ENCODE results near the gene PLIN5. TPM values are rescaled to one million over a fixed set of nuclear protein-coding genes. Genes with fewer than 3 reads are reported as not detected.

PLIN5 gene
- total RNA-seq, 1 experiment from 2014 or later = 3.9 TPM

DNA sequence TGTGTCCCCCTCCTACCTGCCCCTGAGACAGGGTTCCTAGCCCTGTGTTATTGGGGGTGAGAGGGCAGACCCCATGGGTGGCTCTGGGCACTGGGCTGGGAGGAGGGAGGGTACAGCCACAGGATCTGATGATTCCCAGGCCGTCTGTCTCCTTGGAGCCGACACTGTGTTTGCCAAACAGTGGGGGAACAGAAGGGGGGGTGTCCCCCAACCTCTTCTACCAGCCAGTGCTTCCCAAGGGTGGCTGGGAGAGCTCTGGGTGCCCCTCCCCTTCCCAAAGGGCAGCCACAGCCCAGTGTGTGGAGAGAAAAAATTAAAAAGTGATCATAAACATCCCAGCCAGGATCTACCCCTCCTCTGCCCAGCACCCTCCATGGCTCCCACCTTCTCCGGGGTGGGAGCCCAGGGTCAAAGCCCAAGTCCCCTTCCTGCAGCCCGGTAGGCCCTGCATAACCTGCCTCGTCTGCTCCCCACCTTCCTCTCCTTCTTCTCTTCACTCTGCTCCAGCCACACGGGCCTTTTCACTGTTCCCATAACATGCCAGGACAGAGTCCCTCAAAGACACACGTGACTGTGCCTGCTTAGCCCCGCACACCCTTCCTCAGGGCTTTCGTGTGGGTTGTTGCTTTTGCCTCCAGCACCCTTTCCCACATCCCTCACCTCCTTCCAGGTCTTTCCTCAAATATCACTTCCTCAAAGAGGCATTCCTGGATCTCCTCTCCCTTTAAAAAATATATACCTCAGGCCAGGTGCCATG is 15.3 kb downstream of the PLIN5 start:
- Histone ChIP-seq H2BK15ac (ENCODE audit: low read depth, low read length) (no peak overlapping the region), H3K27ac (ENCODE audit: insufficient read length, low read depth, low read length) (no peak overlapping the region), H3K18ac (ENCODE audit: insufficient read length, low read depth, low read length) (no peak overlapping the region), H2BK12ac (ENCODE audit: insufficient read length, low read depth, low read length) (no peak overlapping the region), H2AK5ac (ENCODE audit: insufficient read length, low read length) (no peak overlapping the region), H3K27me3 (ENCODE audit: insufficient read depth, low read length) (0 out of 2 replicates have a peak, but pooled peaks cover 2% of the 10 kb centered on the region), H4K5ac (ENCODE audit: insufficient read length, low read depth, low read length) (no peak overlapping the region), H3K23ac (ENCODE audit: insufficient read length, low read depth, low read length) (no peak overlapping the region), H3K14ac (ENCODE audit: insufficient read depth, low read length) (no peak overlapping the region), H2BK20ac (ENCODE audit: low read depth, low read length, poor library complexity, severe bottlenecking) (no peak overlapping the region), H4K20me1 (ENCODE audit: control insufficient read depth, insufficient read depth, insufficient read length) (no peaks in the 10 kb centered on the region), H2BK120ac (ENCODE audit: low read depth, low read length, poor library complexity, severe bottlenecking) (no peak overlapping the region), H3K23me2 (ENCODE audit: insufficient read length, low read depth, low read length, poor library complexity, severe bottlenecking) (no peaks in the 10 kb centered on the region), H3K4me1 (ENCODE audit: insufficient read depth, low read length) (no peaks in the 10 kb centered on the region), H3K4ac (ENCODE audit: low read depth, low read length) (no peak overlapping the region; the same call in 1 of the 2 replicates), H3K9me3 (ENCODE audit: control insufficient read depth, low read depth, low read length) (no peaks in the 10 kb centered on the region), H4K8ac (replicated peaks; ENCODE audit: insufficient read length, low read depth, low read length) (no peak overlapping the region), H4K91ac (ENCODE audit: insufficient read length, low read depth, low read length) (no peak overlapping the region), H3K9ac (ENCODE audit: extremely low read depth, insufficient read length, low read length) (no peak overlapping the region), H3K79me2 (ENCODE audit: insufficient read depth, low read length) (no peaks in the 10 kb centered on the region), H2BK5ac (ENCODE audit: insufficient read length, low read length) (no peak overlapping the region), H3T11ph (ENCODE audit: low read length) (no peak overlapping the region), H3K4me2 (ENCODE audit: insufficient read depth, insufficient read length, low read length) (no peak overlapping the region), H3K79me1 (ENCODE audit: insufficient read depth, low read depth, low read length, poor library complexity, severe bottlenecking) (no peaks in the 10 kb centered on the region), H3K56ac (ENCODE audit: insufficient read length, low read depth, low read length) (no peak overlapping the region), H2AFZ (ENCODE audit: low read length) (no peak overlapping the region)
- Mint-ChIP-seq H3K27ac (no peak overlapping the region), H3K4me1 (peaks cover 3 to 7% of the 10 kb centered on the region in 2 experiments; a peak in 3 of 4 replicates), H3K36me3 (ENCODE audit: insufficient read depth in 1 of 3, low read depth in 3 of 3) (no peaks in the 10 kb centered on the region), H3K4me3 (no peak overlapping the region), H3K27me3 (ENCODE audit: low read depth) (peaks cover 54% of the 10 kb centered on the region), H3K9me3 (0 out of 5 replicates have a peak, but pooled peaks cover 0 to 2% of the 10 kb centered on the region in 2 experiments)
- no peak for DNase-seq
- WGBS (ENCODE audit: extremely low coverage, insufficient read length, low lambda C conversion rate) = no CpG with 5 or more reads among the region's 9 CpGs
- TF ChIP-seq, protein P1, sequence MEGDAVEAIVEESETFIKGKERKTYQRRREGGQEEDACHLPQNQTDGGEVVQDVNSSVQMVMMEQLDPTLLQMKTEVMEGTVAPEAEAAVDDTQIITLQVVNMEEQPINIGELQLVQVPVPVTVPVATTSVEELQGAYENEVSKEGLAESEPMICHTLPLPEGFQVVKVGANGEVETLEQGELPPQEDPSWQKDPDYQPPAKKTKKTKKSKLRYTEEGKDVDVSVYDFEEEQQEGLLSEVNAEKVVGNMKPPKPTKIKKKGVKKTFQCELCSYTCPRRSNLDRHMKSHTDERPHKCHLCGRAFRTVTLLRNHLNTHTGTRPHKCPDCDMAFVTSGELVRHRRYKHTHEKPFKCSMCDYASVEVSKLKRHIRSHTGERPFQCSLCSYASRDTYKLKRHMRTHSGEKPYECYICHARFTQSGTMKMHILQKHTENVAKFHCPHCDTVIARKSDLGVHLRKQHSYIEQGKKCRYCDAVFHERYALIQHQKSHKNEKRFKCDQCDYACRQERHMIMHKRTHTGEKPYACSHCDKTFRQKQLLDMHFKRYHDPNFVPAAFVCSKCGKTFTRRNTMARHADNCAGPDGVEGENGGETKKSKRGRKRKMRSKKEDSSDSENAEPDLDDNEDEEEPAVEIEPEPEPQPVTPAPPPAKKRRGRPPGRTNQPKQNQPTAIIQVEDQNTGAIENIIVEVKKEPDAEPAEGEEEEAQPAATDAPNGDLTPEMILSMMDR (conservative IDR thresholded peaks at IDR 0.05) = no peak
